Sigmoid colon (tissue), 7 donors: ENCODE data around the gene RNF157. TPM values are rescaled to one million over a fixed set of nuclear protein-coding genes. Genes with fewer than 3 reads are reported as not detected.

Source experiments
- DNase-seq: peaks from one replicate; pipeline ENCODE4 v3.0.0-alpha.2; 2019
- H3K27ac ChIP-seq, 4 donors: fragments of 200-600 bp; sonication (generic); one replicate each; pipeline ENCODE4 v1.5.1; 2016 to 2019; ENCODE audit warnings: mild to moderate bottlenecking in 1 of 4
- H3K27me3 ChIP-seq, 3 donors: fragments of 200-600 bp; sonication (generic); one replicate each; pipeline ENCODE4 v1.5.1; 2019; ENCODE audit warnings: mild to moderate bottlenecking in 1 of 3
- H3K36me3 ChIP-seq, 4 donors: fragments of 200-600 bp; sonication (generic); one replicate each; pipeline ENCODE4 v1.5.1; 2016 to 2019
- H3K4me1 ChIP-seq, 4 donors: fragments of 200-600 bp; sonication (generic); one replicate each; pipeline ENCODE4 v1.5.1; 2017 to 2019
- H3K4me3 ChIP-seq, 4 donors: fragments of 200-600 bp; sonication (generic); one replicate each; pipeline ENCODE4 v1.5.1; 2017 to 2019; ENCODE audit warnings: mild to moderate bottlenecking in 2 of 4, moderate library complexity in 1 of 4
- H3K9me3 ChIP-seq, 4 donors: fragments of 200-600 bp in 3 of 4; sonication (generic) in 3 of 4; one replicate each; pipeline versions ENCODE4 v1.5.1 to v1.6.1; 2013 to 2019
- EP300 ChIP-seq, 4 donors: sonication (generic); formaldehyde crosslinking; IDR thresholded peaks; one replicate each; pipeline ENCODE4 v1.6.1; 2017; ENCODE audit warnings: antibody characterized with exemption in 4 of 4
- POLR2A ChIP-seq, 2 donors: fragments of 450-650 bp; IDR thresholded peaks; one replicate each; pipeline ENCODE4 v1.6.1; 2016; ENCODE audit warnings: antibody characterized with exemption in 2 of 2, mild to moderate bottlenecking in 2 of 2, moderate library complexity in 2 of 2
- POLR2AphosphoS5 ChIP-seq, 4 donors: sonication (generic); formaldehyde crosslinking; IDR thresholded peaks; one replicate each; pipeline ENCODE4 v1.6.1; 2017; ENCODE audit warnings: antibody characterized with exemption in 4 of 4
- WGBS, 2 donors: extraction: QIAGEN DNeasy Blood & Tissue Kit; methylation state at CpG; one replicate each; pipeline ENCODE4 v1.1.7; 2013; 5-methylcytosine and 5-hydroxymethylcytosine counted together
- intact Hi-C: fragments of 100-400 bp; cut with DNase I; formaldehyde crosslinking; loops from one replicate; pipeline ENCODE4 v1.15.1; 2023
- polyA plus RNA-seq, 3 donors: library from polyadenylated mRNA; stranded (reverse); fragments of 200-250 nt; gene quantifications; one replicate each; pipeline ENCODE4 v1.2.3, GENCODE V29; 2013
- total RNA-seq, 4 donors: library from RNA; depleted of rRNA; stranded (reverse); fragments of >200 nt; gene quantifications; one replicate each; pipeline ENCODE4 v1.1.0, GENCODE V29; 2016
- TF ChIP-seq, protein P1 (sequence below), 4 experiments: fragments of 450-650 bp in 3 of 4; fragments of 200-600 bp in 1 of 4; IDR thresholded peaks; one replicate each; pipeline ENCODE4 v1.5.1; 2016 to 2019; ENCODE audit warnings: antibody characterized with exemption in 4 of 4, mild to moderate bottlenecking in 3 of 4, moderate library complexity in 2 of 4
- donor health status: healthy with polysubstance abuse.
- donor health status: Bipolar disorder and iron deficiency.
- donor health status: healthy.

Gene RNF157
- total and polyA plus RNA-seq, 7 donors, result 3.1 to 29.5 (median 6.0) TPM

DNA sequence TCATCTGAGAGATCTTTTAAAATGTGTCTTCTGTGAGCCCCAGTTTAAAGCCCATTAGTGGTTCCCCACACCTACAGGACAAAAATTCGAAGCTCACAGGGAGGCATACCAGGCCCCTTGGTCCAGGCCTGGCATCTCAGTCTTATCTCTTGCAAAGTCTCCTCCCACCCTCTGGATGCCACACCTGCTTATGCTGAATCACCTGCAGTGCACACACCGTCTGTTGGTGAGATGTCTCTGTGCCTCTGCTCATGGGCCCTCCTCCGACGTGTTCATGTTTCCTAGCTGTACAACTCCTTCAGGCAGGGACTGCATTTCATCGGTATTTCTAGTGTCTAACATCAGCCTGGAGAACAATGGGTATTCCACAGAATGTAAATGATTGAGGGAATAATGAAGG lies 41.6 kb downstream of the RNF157 start:
- Histone ChIP-seq H3K36me3 (no peaks in the 10 kb centered on the region), H3K27ac (no peak overlapping the region), H3K9me3 (no peaks in the 10 kb centered on the region), H3K4me1 (peaks cover 0 to 12% (median 7%) of the 10 kb centered on the region in 4 donors), H3K27me3 (no peaks in the 10 kb centered on the region), H3K4me3 (no peak overlapping the region)
- WGBS, 2 donors, result 86 to 91% methylated on average over 5 of the region's 5 CpGs
- intact Hi-C loops, result no loop called here
- TF ChIP-seq, protein P1, sequence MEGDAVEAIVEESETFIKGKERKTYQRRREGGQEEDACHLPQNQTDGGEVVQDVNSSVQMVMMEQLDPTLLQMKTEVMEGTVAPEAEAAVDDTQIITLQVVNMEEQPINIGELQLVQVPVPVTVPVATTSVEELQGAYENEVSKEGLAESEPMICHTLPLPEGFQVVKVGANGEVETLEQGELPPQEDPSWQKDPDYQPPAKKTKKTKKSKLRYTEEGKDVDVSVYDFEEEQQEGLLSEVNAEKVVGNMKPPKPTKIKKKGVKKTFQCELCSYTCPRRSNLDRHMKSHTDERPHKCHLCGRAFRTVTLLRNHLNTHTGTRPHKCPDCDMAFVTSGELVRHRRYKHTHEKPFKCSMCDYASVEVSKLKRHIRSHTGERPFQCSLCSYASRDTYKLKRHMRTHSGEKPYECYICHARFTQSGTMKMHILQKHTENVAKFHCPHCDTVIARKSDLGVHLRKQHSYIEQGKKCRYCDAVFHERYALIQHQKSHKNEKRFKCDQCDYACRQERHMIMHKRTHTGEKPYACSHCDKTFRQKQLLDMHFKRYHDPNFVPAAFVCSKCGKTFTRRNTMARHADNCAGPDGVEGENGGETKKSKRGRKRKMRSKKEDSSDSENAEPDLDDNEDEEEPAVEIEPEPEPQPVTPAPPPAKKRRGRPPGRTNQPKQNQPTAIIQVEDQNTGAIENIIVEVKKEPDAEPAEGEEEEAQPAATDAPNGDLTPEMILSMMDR (IDR thresholded peaks at IDR 0.05), result no peak
- no peak for TF ChIP-seq EP300 (IDR thresholded peaks at IDR 0.05)
- DNase-seq, result no peak

DNA sequence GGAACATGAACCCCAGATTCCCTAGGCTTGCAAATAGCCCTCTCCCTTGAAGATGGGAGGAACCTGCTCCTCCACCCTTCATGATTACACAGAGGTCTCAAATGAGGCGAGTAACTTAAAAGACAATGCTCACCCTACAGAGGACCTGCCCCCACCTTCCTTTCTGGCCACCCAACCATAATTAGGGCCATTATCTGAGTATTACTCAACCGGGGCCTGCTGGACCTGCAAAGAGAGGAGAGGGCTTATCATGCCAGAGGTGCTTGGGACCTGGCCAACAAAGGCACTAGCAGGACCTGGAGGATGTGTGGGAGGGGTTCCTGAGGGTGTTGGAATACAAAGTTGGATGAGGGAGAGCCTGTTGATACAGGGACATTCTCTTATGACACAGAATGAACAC lies 42.4 kb downstream of the RNF157 start:
- H3K4me1 ChIP-seq, result peaks cover 0 to 12% (median 7%) of the 10 kb centered on the region in 4 donors
- no peak overlapping the region for H3K4me3 ChIP-seq
- H3K27ac ChIP-seq, result no peak overlapping the region
- 80 to 86% methylated on average over 2 of the region's 2 CpGs for WGBS, 2 donors
- no peaks in the 10 kb centered on the region for H3K9me3 ChIP-seq
- no peaks in the 10 kb centered on the region for H3K36me3 ChIP-seq
- TF ChIP-seq, protein P1 (IDR thresholded peaks at IDR 0.05), result no peak
- TF ChIP-seq EP300 (IDR thresholded peaks at IDR 0.05), result no peak
- no peak for TF ChIP-seq POLR2AphosphoS5 (IDR thresholded peaks at IDR 0.05)
- TF ChIP-seq POLR2A (IDR thresholded peaks at IDR 0.05), result no peak
- intact Hi-C loops, result no loop called here
- H3K27me3 ChIP-seq, result no peaks in the 10 kb centered on the region
- DNase-seq, result no peak

DNA sequence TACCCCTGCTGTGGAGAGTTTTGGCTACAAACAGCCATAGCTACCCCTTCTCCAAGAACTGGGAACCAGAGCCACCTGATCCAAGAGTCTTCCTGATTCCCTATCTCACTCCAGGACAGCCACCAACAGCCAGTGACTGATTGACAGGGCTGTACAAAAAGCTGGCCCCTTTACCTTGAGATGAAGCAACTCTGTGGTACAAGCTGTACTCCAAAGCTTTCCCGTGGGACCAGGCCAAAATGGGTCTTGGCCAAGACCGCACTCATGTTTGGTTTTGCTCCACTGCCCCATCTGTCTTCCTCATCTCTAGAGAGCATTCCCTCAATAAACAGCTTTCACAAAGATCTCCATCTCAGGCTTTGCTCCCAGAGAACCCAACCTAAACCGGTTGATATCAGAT lies 43.6 kb downstream of the RNF157 start:
- Histone ChIP-seq H3K4me3 (no peak overlapping the region), H3K27me3 (no peaks in the 10 kb centered on the region), H3K27ac (peak overlapping the region in 2 of 4 donors; percentile 1 to 49), H3K36me3 (no peaks in the 10 kb centered on the region), H3K9me3 (no peaks in the 10 kb centered on the region), H3K4me1 (peaks cover 0 to 12% (median 7%) of the 10 kb centered on the region in 4 donors)
- DNase-seq, result peak; percentile 88
- TF ChIP-seq POLR2AphosphoS5 (IDR thresholded peaks at IDR 0.05) (peak; percentile 66 to 82 (median 70)), POLR2A (IDR thresholded peaks at IDR 0.05) (no peak), EP300 (IDR thresholded peaks at IDR 0.05) (peak; percentile 37 to 84 (median 58))
- TF ChIP-seq, protein P1 (IDR thresholded peaks at IDR 0.05), result no peak
- intact Hi-C loops, result no loop called here
- 78 to 86% methylated on average over 3 of the region's 3 CpGs for WGBS, 2 donors

DNA sequence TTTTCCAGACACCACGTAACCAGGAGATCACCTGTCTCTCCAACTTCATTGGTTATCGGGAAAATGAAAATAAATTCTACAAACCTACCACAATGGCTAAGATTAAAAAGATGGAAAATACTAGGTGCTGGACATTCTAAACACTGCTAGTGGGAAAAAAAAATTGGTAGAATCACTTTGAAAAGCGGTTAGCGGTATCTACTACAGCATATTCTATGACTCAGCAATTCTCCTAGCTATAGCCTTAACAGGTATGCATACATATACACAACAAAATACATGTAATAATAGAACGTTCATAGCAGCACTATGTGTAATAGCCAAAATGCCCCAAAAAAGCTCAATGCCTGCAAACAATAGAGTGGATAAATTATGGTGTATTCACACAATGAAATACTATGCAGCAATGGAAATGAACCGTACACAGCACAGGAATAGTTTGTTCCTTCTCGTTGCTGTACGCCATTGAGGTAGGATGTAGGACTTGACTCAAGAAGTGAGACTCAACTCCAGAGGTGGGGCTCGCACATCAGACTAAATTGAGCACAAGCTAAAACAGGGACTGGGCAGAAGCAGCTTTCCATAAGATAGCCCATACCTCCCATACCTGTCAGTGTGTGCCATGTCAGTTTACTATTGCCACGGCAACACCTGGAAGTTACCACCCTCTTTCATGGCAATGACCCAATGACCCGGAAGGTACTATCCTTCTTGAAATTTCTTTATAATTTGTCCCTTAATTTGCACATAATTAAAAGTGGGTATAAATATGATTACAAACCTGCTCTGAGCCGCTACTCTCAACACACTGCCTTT lies 44.8 kb downstream of the RNF157 start:
- DNase-seq, result no peak
- 96 to 97% methylated on average over 12 of the region's 12 CpGs for WGBS, 2 donors
- Histone ChIP-seq H3K27ac (peak overlapping the region in 1 of 4 donors; percentile 49), H3K36me3 (no peaks in the 10 kb centered on the region), H3K4me1 (peaks cover 0 to 12% (median 7%) of the 10 kb centered on the region in 4 donors), H3K27me3 (no peaks in the 10 kb centered on the region), H3K4me3 (no peak overlapping the region), H3K9me3 (no peaks in the 10 kb centered on the region)
- no peak for TF ChIP-seq POLR2A (IDR thresholded peaks at IDR 0.05)
- TF ChIP-seq EP300 (IDR thresholded peaks at IDR 0.05), result no peak
- TF ChIP-seq, protein P1 (IDR thresholded peaks at IDR 0.05), result no peak
- TF ChIP-seq POLR2AphosphoS5 (IDR thresholded peaks at IDR 0.05), result no peak
- intact Hi-C loops, result no loop called here
